ENCODE measurements around the gene BRIP1.

DNA sequence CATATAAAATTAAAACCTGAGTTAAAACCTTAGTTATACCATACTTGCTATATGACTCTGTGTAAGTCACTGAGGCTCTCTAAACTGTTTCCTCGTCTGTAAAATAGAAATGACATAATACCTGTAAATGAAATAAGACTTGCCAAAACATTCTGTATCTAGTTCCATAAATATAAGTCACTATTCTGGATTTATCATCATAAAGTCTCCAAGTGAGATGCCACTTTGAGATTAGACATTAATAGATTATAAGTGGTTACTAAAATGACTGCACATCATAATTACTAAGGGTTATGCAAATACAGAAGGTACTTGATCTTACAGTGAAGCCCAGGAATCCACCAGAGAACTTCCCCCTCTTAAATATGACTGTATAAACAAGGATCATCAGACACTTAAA lies 12.0 kb upstream of the BRIP1 start:
- TF ChIP-seq, protein P1, sequence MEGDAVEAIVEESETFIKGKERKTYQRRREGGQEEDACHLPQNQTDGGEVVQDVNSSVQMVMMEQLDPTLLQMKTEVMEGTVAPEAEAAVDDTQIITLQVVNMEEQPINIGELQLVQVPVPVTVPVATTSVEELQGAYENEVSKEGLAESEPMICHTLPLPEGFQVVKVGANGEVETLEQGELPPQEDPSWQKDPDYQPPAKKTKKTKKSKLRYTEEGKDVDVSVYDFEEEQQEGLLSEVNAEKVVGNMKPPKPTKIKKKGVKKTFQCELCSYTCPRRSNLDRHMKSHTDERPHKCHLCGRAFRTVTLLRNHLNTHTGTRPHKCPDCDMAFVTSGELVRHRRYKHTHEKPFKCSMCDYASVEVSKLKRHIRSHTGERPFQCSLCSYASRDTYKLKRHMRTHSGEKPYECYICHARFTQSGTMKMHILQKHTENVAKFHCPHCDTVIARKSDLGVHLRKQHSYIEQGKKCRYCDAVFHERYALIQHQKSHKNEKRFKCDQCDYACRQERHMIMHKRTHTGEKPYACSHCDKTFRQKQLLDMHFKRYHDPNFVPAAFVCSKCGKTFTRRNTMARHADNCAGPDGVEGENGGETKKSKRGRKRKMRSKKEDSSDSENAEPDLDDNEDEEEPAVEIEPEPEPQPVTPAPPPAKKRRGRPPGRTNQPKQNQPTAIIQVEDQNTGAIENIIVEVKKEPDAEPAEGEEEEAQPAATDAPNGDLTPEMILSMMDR (conservative IDR thresholded peaks at IDR 0.05 in 1 of 2, IDR thresholded peaks at IDR 0.05 in 1 of 2; ENCODE audit: low read depth in 1 of 2, low read length in 2 of 2), result no peak
- TF ChIP-seq EZH2 (IDR thresholded peaks at IDR 0.05; ENCODE audit: low read length, missing control alignments), result no peak
